HepG2 (cell line): ENCODE data around the gene KRTAP3-2.

Experiments
- POLR2A ChIP-seq, 2 experiments: IDR thresholded peaks; 2 replicates each; pipeline ENCODE4 v1.6.1; 2011; ENCODE audit warnings: low read depth in 2 of 2, low read length in 2 of 2, mild to moderate bottlenecking in 1 of 2, moderate library complexity in 1 of 2; ENCODE audit not compliant: insufficient read depth in 1 of 2
- ZBTB8A ChIP-seq: sonication (generic); formaldehyde crosslinking; IDR thresholded peaks from 2 replicates; pipeline ENCODE4 v1.4.0; 2020; ENCODE audit warnings: mild to moderate bottlenecking, low read depth, missing genetic modification reagents, borderline replicate concordance

DNA sequence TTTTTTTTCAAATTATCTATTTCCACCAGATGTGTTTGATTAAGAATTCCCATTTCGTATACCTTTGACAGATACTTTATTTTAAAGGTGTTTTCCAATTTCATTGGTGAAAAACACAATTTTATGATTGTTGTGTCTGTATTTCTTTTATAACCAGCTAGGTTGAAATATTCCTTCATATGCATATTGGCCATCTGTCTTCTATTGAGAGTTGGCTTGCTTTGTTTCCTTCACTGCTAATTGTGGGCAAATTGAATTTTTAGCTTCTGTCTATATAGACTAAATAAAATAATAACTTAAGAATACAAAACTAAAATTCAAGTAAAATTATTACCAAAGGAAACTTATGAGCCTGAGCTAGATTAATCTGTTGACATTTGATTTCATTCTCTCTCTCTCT lies 4.6 kb downstream of the KRTAP3-2 start:
- TF ChIP-seq POLR2A (IDR thresholded peaks at IDR 0.05; ENCODE audit: insufficient read depth in 1 of 2, low read depth in 2 of 2, low read length in 2 of 2) (no peak), ZBTB8A (CRISPR knock-in tag) (no peak)
